HG02763 (cell line): ENCODE data around the gene CDH12.
"Not testable (repeated sequence)": the region's sequence is repeated elsewhere in the genome, so short reads cannot be mapped to it uniquely, and the experiment has no call there.

Source experiments
- ATAC-seq: cut with Tn5 transposase; IDR thresholded peaks from one replicate; pipeline ENCODE4 v1.9.1; 2021; ENCODE audit warnings: mild to moderate bottlenecking, moderate library complexity; ENCODE audit not compliant: unreplicated experiment

Gene CDH12

DNA sequence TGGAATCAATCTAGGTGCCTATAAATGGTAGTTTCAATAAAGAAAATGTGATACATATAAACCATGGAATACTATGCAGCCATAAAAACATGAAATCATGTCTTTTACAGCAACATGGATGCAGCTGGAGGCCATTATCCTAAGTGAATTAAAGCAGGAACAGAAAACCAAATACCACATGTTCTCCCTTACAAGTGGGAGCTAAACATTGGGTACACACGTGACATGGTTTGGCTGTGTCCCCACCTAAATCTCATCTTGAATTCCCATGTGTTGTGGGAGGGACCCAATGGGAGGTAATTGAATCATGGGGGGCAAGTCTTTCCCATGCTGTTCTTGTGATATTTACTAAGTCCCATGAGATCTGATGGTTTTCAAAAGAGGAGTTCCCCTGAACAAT is 78.9 kb downstream of the CDH12 start:
- not testable (repeated sequence) for ATAC-seq

DNA sequence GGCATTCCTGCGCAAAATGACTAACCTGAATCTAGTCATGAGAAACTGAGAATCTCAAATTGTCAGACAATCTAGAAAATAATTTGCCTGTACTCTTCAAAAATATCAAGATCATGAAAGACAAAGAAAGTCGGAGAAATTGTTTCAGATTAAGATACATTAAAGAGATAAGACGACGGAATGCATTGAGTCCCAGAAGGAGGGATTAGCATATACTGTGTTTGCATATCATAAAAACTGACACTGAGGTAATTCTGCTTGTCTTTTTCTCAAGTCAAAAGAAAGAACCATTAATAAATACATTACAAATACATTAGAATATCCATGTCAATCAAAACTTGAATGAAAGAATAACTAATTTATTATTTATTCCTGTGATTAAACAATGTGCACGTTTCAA is 88.4 kb downstream of the CDH12 start:
- ATAC-seq, result no peak

DNA sequence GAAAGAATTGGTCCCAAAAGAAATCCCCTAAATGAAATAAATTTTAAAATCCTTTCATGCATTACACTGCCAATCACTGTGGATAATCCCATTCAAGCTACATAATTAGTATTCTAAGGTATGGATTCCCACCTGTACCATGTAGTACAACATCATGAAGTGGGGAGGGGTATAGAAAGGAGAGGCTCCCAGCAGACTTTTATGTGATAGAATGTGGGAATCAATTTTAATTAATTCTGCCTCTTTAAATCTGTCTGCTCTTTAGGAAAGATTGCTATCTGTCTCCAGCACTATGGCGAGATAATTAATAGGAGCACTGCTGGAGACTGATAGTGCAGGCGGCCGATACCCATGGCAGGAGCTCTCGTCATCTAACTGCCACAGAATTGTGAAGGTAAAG is 95.4 kb downstream of the CDH12 start:
- no peak for ATAC-seq

DNA sequence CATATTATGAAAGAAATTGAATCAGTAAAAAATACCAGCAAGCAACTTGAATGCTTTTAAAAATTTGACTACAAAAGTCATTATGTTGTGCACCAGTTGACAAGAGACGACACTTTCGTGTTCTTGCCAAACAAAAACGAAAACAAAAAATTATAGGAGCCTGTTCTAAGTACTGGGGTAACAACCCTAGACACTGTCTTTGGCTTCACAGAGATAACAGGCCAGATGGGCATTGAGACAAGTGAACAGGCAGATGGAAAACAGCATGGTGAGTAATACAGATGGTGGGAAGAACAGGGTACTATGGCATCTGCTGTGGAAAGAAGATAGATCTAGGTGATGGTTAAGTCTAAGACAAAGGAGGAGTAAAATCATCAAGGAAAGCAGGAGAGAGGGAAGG is 99.0 kb downstream of the CDH12 start:
- ATAC-seq, result no peak

DNA sequence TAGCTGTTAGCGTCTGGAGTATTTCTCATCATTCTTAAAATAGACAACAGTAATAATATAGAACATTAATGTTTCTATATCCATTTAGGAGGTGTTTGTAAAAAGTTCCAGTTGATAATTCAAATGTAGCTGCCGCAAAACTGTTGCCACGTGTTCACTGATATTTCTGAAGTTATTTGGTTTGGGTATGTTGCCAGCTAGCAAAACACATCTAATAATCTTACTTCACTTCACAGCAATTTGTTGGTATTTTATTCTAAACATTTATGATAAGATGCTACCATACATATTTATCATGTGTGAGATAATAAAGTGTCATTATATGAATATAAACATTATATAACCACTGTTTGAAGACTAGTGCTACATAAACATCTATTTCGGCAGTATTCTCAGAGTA is 101.6 kb downstream of the CDH12 start:
- no peak for ATAC-seq

DNA sequence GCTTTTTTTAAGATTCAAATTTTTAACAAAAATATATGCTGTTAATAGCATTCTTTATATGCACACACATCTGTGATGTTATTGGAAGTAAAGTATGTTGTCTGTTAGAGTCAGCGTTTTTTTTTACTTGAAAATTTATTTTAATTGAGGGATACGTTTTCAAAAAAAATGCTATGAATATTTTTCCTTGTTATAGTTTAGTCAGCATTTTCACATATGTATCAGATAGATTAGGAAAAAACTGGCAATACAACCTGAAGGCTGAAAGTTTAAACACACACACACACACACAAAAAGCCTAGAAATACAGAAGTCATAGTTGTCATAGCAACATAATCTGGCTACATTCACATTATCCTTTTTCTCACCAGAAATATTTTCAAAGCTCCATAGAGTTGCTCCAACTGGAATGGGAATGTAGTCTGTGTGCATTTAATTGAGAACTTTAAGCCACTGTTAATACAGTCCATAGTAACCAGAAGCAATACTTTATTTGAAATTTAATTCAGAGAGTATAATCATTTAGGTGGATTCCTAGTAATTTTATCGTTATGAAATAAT is 116.6 kb downstream of the CDH12 start:
- ATAC-seq, result no peak

DNA sequence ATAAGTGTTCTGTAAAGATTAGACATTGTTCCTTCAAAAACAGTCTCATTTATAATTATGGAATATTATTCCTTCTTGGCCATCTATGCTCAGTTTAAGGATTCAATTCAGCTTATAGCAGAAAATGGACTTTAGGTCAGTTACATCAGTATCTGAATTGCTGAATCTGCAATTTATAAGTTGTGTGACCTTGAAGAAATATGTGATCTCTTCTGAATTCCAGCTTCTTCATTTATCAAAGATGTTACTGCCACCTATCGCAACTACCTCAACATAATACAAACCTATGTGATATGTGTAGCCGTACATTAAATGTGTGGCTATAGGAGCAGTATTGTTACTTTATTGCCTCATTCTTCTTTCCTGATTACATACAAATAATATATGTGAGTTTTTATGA is 118.2 kb downstream of the CDH12 start:
- ATAC-seq, result no peak

DNA sequence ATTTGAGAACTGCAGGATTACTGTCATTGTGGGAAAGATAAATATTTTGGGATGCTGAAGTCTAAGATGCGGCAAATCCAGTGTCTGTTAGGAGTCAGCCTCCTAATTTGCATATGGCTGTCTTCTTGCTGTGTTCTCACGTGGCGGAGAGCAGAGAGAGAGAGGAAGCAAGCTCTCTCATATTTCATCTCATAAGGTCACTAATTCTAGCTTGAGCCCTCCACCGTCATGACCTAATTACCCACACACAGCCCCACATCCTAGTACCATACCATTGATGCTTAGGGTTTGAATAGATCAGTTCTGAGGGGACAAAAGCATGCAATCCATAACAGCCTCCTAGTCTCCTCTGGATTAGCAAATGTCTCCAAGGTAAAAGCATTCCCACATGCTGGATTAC is 124.5 kb downstream of the CDH12 start:
- ATAC-seq, result no peak

DNA sequence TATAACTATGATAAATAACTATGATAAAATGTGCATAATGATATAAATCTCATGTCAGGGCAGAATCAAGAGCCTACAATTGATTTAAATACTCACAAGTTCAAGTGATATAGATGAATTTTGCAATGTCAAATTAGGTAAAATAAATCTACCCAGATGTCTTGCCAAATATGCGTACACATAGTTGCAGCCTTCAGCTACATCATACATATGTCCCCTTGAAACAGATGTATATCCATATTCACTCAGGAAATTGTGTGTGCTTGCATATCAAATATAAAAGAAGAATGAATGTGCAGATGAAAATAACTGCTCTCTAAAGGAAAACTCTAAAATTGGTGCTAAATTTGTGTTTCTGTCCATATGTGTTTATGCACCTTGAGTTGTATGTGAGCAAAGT is 130.7 kb downstream of the CDH12 start:
- ATAC-seq, result no peak

DNA sequence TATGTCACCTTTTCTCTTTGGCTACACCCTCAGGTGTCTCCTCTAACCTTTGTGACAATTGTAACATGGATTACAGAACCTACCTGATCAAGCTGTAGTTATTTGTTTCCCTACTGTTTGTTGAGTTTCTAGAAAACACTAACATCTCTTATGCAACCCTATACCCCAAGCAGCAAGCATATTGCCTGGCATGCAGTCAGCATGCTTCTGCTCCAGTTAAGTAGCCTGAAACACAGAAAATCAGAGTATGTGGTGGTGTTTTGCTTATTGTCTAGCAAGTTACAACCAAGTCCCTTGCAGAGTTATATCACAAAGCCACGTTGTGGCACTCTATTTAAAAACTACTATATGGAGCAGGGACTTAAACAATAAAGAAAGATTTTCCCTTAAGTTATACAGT is 131.1 kb downstream of the CDH12 start:
- ATAC-seq, result no peak

DNA sequence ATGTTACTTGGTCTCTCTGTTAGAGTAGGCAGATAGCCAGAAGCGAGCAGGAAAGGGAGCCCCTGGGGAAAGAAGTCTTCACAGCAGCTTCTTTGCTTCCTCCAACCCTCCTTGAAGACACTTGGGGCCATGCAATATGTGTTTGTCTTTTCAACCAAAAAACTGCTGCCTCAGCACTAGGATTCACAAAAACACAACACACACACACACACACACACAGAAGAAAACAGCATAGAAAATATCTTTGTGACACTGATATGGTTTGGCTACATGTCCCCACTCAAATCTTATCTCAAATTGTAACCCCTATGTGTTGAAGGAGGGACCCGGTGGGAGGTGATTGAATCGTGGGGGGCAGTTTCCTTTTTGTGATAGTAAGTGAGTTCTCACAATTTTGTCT is 133.3 kb downstream of the CDH12 start:
- ATAC-seq, result no peak

DNA sequence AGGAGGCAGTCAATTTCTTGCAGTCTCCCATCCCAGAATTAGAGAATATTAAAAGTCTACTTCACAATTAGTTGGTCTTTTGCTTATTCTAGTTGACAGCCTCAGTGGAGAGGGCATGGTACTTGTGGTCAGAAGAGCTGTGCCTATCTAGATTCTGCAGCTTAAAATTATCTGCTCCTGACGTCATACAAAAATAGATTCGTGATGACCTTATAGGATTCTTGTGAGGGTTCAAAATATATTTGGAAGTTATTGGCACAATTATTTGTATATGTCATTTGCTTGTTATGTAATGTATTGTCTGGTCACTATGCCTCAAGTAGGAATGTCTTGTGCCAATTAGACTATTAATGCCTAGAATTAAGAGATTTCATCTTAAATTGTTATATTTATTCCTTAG is 142.5 kb downstream of the CDH12 start:
- ATAC-seq, result no peak

DNA sequence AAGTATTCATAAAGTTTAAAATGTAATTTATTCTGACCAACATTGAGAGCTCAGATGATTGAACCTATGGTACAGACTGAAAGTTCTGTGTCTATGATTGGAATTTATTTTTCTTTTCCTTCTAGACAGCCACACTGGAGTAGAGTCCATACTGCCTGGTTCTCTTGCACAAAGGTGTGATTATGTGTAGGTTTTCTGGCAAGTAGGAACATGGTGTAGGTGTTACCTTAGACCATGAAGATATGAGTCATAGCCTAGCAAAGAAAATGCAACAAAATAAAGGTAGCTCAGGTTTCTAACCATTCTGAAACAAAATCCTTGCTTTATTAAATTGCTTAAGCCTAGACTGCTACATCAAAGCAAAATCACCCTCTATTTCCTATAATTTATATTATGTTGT is 143.4 kb downstream of the CDH12 start:
- no peak for ATAC-seq

DNA sequence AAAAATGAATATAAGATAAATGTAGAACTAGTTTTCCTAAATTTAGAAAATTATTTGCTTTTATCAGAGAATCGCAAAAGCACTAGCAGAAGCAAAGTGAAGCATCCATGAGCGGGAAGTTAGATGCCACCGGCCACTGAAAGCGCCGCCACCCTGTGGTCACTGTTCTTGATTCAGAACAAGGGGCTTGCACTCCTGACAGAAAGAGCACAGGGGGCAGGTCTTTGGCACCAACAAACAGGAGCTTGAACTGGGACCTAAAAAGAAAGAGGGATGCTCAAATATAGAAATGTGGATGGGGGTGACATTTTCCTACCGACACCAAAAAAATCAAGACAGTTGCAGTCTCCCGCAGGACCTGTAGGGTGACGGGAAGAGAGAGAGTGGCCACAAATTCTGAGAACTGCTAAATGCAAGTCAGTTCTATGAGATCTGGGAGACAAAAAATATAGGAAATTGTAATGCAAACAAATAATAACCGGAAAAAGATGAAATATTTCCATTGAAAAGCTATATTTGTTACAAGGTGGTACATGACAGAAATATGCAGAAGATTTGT is 144.3 kb downstream of the CDH12 start:
- ATAC-seq, result no peak

DNA sequence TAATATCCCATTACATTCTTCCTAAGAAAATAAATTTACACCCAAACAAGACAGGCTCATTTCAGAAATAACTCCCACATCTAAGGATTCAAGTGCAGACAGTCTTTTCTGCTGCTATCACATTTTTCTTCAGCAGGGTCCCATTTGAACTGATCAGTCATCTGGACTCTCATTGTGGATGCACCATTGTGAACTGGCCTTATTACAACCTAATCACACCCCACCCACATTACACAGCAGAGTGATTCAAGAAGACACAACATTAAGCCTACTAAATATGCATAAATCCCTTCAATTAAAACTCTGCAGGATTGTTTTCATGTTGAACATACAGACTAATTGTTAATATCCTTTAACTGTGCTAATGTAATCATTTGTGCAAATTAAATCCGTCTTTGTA is 146.2 kb downstream of the CDH12 start:
- ATAC-seq, result no peak

DNA sequence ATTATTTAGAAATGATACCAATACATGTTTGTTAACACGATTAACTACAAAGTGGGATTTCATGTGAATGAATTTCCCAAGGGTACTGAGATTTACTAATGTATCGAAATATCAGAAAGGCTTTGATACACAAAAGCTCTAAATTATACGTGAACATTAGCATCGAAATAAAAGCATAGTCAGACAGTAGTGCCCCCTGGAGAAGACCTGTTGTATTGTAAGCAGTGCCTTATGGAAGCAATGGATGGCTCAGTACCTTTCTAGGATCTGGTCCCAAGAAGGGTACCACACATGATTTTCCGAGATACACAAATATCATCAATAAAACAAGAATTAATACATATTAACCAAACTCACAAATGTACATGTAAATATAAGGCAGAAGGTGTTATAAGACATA is 153.8 kb downstream of the CDH12 start:
- ATAC-seq, result no peak

DNA sequence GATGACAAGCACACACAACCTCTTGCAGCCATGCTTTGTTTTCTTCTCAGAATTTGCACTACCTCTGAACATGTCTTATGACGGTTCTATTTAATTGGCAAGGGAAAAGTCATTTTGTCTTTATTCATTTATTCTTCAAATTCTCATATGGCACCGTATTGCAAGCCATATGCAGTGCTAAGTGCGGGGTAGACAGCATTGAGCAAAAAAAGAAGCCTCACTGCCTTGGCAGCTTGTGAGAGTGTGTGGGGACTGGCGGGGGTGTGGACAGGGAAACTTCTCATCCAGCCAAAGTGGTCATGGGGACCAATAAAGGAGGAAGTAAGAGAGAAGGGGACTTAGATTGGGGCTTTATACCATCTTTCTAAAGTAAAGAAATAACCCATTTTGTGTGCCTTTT is 160.0 kb downstream of the CDH12 start:
- no peak for ATAC-seq

DNA sequence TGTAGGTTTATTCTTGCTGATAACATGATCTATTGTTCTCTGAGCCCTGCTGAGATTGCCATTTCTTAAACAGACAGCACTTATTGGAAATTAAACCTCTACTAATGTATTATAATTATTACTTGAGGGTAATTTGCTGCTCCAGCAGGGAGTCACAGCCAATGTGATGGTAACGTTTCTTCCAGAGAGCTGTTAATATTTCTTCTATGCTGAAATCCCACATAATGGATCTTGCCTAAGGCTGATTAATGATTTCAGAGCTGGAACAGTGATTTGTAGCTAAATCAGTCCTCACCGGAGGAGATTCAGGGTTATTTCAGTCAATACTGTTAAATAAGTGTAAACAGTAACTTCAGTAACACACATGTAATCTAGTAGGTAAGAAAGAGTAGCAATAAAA is 170.1 kb downstream of the CDH12 start:
- no peak for ATAC-seq

DNA sequence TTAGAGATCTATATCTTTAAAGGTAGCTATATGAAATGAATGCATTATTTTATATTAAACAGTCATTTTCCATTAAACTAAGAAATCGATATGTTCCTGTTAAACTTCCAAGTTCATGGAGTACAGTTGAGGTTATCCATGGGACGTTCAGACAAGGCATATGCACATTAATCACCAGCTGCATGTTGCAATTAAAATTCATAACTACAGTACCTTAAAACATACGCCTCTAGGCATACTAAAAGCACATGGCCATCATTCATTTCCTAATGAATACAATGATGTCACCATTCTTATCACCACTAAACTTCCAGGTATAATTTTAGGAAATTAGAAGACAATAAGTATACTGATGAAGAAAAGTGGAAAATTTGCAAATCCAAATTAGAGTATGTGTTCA is 174.3 kb downstream of the CDH12 start:
- no peak for ATAC-seq

DNA sequence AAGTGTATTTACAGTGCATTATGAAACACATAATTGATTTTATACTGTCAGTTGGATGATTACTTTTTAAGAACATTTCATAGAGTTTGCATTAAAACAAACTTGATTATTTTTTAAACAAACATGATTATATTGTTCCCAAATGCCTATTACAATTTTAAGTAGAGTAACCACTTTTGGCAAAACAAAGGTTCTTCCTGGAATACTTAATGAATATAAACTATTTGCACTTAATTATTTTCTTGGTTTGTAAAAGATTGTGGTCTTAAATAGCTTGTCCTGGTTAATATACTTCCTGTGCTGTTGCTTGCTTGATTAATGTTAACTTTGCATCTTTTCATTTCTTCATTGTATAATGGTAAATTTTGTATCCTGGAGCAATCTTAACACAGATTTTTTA is 180.0 kb downstream of the CDH12 start:
- ATAC-seq, result no peak

DNA sequence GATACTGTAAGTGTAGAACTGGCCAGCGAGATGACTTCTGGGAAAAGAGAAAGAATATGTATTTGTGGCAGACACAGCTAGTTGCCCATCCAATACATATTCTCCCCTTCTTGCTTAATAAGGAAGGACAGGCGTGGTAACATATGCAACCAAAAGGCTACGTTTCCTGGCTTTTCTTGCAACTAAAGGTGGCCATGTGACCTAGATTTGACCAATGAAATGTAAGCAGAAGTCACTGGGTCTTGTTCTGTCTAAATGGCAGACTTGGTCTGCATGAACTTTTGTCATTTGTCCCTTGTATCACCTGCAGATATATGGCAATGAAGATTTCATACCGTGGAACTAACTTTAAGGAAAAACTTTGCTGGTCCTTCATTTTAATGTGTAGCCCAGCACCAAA is 183.8 kb downstream of the CDH12 start:
- no peak for ATAC-seq

DNA sequence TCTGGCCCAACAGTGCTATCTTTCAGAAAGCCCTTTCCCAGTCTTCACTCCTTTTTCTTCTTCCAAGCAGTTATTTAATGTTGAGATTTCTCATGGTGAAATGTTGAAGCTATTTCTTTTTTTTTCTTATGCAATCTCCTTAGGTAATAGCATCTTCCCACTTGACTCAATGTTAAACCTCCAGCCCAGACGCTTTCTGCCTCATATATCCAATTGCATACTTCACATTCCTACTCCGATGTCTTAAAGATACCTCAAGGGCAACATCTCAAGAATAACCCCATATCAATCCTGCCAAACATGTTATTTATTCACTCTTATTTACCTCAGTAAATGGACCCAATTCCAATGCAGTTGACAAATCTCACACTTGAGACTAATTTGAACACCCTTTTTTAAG is 187.3 kb downstream of the CDH12 start:
- no peak for ATAC-seq

DNA sequence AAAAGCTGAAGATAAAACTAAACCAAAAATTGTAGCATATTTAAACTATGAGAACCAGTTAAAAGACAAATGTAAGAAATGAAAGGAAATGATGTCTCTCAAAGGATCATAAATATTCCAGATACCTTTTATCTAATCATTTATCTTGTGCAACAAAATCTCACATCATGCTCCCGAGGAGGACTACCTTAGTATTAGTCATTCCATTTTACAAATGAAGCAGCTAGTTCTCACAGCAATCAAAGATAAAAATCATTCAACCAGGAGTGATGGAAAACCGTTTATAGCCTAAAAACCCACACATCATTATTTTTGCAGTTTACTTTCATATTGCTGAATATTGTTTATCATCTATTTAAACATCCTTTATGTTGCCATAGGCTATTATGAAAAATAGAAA is 190.0 kb downstream of the CDH12 start:
- ATAC-seq, result no peak

DNA sequence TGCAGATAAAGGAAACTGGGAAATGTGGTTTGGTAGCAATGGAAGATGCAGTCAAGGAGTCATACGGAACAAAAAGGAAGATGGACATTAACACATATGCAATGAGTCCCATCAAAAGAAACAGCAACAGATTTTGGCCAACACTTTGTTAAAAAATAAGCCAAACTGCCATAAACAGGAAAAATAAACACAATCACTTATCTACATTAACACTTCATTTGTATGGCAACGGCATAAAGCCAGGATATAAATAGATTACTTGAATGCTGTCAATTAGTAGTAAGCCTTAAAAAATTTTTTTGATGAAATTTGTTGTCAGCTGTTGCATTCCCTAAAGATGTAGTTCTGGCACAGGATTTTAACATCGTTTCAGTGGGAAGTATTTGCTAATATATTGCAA is 190.8 kb downstream of the CDH12 start:
- no peak for ATAC-seq
